HCT116 (cell line): Measurements from ENCODE around the gene ICOSLG. TPM values are rescaled to one million over a fixed set of nuclear protein-coding genes. Genes with fewer than 3 reads are reported as not detected.
"Not testable (repeated sequence)": the region's sequence is repeated elsewhere in the genome, so short reads cannot be mapped to it uniquely, and the experiment has no call there.

Source experiments
- ATAC-seq: fragments of 200-7000 bp; cut with Tn5 transposase; 2 replicates; pipeline ENCODE4 v1.9.1; 2020; ENCODE audit warnings: mild to moderate bottlenecking, moderate library complexity
- BruUV-seq: library from RNA; stranded (reverse); fragments of 400-500 nt; replicated peaks from 2 replicates; lab custom pipeline; 2021; lab: Mats Ljungman, UMichigan
- CTCF ChIA-PET: fragments of 300-600 bp; sonication (Branson Sonifier 250); formaldehyde crosslinking; loops from one replicate; lab custom pipeline; 2021; ENCODE audit warnings: antibody characterized with exemption; lab: Charles Lee
- POLR2A ChIA-PET: fragments of 300-600, 350-600 bp; sonication (Branson Sonifier 250); formaldehyde crosslinking; loops from one replicate; lab custom pipeline; 2021; ENCODE audit warnings: antibody characterized with exemption; lab: Charles Lee
- RAD21 ChIA-PET, 2 experiments: fragments of 300-600 bp; sonication (Branson Sonifier 250); formaldehyde crosslinking; loops; one replicate each; lab custom pipeline; 2023; ENCODE audit warnings: low total read pairs in 2 of 2; ENCODE audit not compliant: uncharacterized antibody in 2 of 2, unreplicated experiment in 2 of 2, low non-redundant PET in 1 of 2; lab: Charles Lee
- DNase-seq: peaks from one replicate; pipeline ENCODE4 v3.0.0-alpha.2; 2010; ENCODE audit warnings: low read depth, low spot score
- H2AFZ ChIP-seq: fragments of 200-600 bp; shearing (Covaris generic), sonication (generic); 2 replicates; pipeline ENCODE4 v1.6.1; 2017; ENCODE audit warnings: low read depth, mixed run types, mixed read lengths, antibody characterized with exemption, low read length; ENCODE audit not compliant: poor library complexity, severe bottlenecking
- H3K27ac ChIP-seq: 2 replicates; pipeline ENCODE4 v1.5.1; 2012; ENCODE audit warnings: low read depth, low read length
- H3K27me3 ChIP-seq: fragments of 200-600 bp; sonication (generic); 2 replicates; pipeline ENCODE4 v1.6.1; 2016; ENCODE audit warnings: mixed run types, low read length, mixed read lengths; ENCODE audit not compliant: insufficient read depth
- H3K36me3 ChIP-seq, 2 experiments: fragments of 200-500 bp in 1 of 2; fragments of 200-600 bp in 1 of 2; sonication (Bioruptor generic) in 1 of 2; sonication (generic) in 1 of 2; 2 replicates each; pipeline versions ENCODE4 v1.5.1 to v1.6.1; 2014 to 2016; ENCODE audit warnings: low read length in 2 of 2, inconsistent platforms in 1 of 2, mixed read lengths in 1 of 2, mixed run types in 1 of 2; ENCODE audit not compliant: insufficient read depth in 2 of 2, control insufficient read depth in 1 of 2
- H3K4me1 ChIP-seq, 2 experiments: fragments of 200-600 bp in 1 of 2; sonication (generic) in 1 of 2; 2 replicates each; pipeline versions ENCODE4 v1.5.1 to v1.6.1; 2012 to 2017; ENCODE audit warnings: low read length in 2 of 2, inconsistent platforms in 1 of 2, mild to moderate bottlenecking in 1 of 2, mixed read lengths in 1 of 2, mixed run types in 1 of 2, moderate library complexity in 1 of 2; ENCODE audit not compliant: insufficient read depth in 2 of 2, control insufficient read depth in 1 of 2
- H3K4me2 ChIP-seq: fragments of 200-600 bp; sonication (generic); 2 replicates; pipeline ENCODE4 v1.6.1; 2017; ENCODE audit warnings: mixed run types, low read length, mixed read lengths
- H3K4me3 ChIP-seq, 2 experiments: fragments of 200-600 bp in 1 of 2; sonication (generic) in 1 of 2; replicated peaks in 1 of 2; 2 replicates each; pipeline ENCODE4 v1.5.1; 2011 to 2016; ENCODE audit warnings: low read length in 2 of 2, control low read depth in 1 of 2, low read depth in 1 of 2, mild to moderate bottlenecking in 1 of 2, mixed read lengths in 1 of 2, mixed run types in 1 of 2
- H3K79me2 ChIP-seq: fragments of 200-600 bp; sonication (generic); 2 replicates; pipeline ENCODE4 v1.6.1; 2017; ENCODE audit warnings: mild to moderate bottlenecking, mixed run types, low read length, moderate library complexity, mixed read lengths; ENCODE audit not compliant: insufficient read depth
- H3K9ac ChIP-seq: fragments of 200-600 bp; sonication (generic); 2 replicates; pipeline ENCODE4 v1.6.1; 2016; ENCODE audit warnings: low read length, mixed read lengths
- H3K9me2 ChIP-seq: fragments of 200-600 bp; sonication (generic), shearing (Covaris generic); 2 replicates; pipeline ENCODE4 v1.6.1; 2017; ENCODE audit warnings: mixed run types, mild to moderate bottlenecking, moderate library complexity; ENCODE audit not compliant: insufficient read depth
- H3K9me3 ChIP-seq, 2 experiments: fragments of 200-500 bp in 1 of 2; fragments of 200-600 bp in 1 of 2; sonication (Bioruptor generic) in 1 of 2; sonication (generic) in 1 of 2; 2 replicates each; pipeline ENCODE4 v1.6.1; 2014 to 2017; ENCODE audit warnings: low read length in 2 of 2, mixed read lengths in 2 of 2, inconsistent platforms in 1 of 2, low read depth in 1 of 2, mild to moderate bottlenecking in 1 of 2, mixed run types in 1 of 2, moderate library complexity in 1 of 2; ENCODE audit not compliant: control insufficient read depth in 1 of 2, insufficient read depth in 1 of 2
- H4K20me1 ChIP-seq: fragments of 200-600 bp; sonication (generic), shearing (Covaris generic); 2 replicates; pipeline ENCODE4 v1.6.1; 2017; ENCODE audit warnings: mixed run types, mild to moderate bottlenecking, moderate library complexity; ENCODE audit not compliant: insufficient read depth
- intact Hi-C: fragments of 100-400 bp; cut with micrococcal nuclease; formaldehyde crosslinking; loops from 2 replicates; pipeline ENCODE4 v1.10.0; 2022
- total RNA-seq: library from RNA; stranded (reverse); gene quantifications from one replicate; pipeline ENCODE4 v1.2.1, GENCODE V29; 2021; ENCODE audit not compliant: unreplicated experiment

Gene ICOSLG
- total RNA-seq, 1 experiment from 2014 or later = 4.7 TPM

DNA sequence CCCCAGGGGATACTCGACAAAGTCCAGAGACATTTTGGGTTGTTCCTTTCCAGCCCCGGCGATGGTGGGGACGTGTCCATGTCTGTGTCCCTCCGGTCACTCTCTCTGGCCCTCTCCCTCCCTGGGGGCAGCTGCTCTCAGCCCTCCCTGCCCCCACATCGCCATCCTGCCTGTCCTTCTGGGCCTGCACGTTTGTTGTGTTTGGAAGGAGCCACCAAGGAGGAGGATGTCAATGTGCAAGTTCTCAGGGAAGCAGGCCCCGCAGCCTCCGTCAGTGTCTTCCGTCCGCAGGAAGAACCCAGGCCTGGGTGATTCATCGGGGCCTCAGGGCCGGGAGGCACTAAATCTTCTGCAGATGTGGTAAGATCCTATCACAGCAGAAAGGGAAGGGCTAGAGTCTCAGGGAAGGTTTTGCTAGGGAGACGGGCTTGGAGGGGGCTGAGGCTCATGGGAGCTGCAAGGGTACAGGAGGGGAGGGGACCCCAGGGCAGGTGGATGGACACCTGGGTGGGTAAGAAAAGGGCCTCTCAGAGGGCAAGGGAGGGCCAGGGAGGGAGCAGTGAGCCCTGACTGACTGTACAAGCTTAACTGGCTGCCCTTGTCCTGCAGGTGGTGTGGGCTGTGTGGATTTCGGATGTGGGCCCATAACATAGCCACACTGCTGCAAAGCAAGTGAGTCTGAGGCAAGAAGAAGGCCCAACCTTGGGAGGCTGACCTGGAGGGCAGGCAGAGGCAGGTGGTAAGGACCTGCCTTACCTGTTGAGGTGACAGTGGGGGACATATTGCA, 32.7 kb downstream of the ICOSLG start:
- not testable (repeated sequence) for DNase-seq, BruUV-seq

GRCh38 chr21:44206698-44207676, 33.8 kb downstream of the ICOSLG start:
- H3K4me1 ChIP-seq, ATAC-seq, H3K9me3 ChIP-seq, POLR2A ChIA-PET, H3K36me3 ChIP-seq, H4K20me1 ChIP-seq, H3K9me2 ChIP-seq, H3K79me2 ChIP-seq, intact Hi-C loops, BruUV-seq, CTCF ChIA-PET, H3K9ac ChIP-seq, H3K27ac ChIP-seq, H2AFZ ChIP-seq, DNase-seq, H3K4me3 ChIP-seq, RAD21 ChIA-PET, H3K27me3 ChIP-seq, H3K4me2 ChIP-seq: not testable (repeated sequence)

More for the DNA sequence above, 32.7 kb downstream of the ICOSLG start:
- intact Hi-C loops, H3K9ac ChIP-seq, H3K27ac ChIP-seq, H3K4me1 ChIP-seq, H3K9me3 ChIP-seq, H4K20me1 ChIP-seq, RAD21 ChIA-PET, CTCF ChIA-PET, H3K79me2 ChIP-seq, H3K36me3 ChIP-seq, ATAC-seq, H3K9me2 ChIP-seq, POLR2A ChIA-PET, H3K4me2 ChIP-seq, H3K4me3 ChIP-seq, H3K27me3 ChIP-seq, H2AFZ ChIP-seq: not testable (repeated sequence)

GRCh38 chr21:44206187-44206586, 34.6 kb downstream of the ICOSLG start:
- H4K20me1 ChIP-seq, H3K9me2 ChIP-seq, CTCF ChIA-PET, RAD21 ChIA-PET, H3K36me3 ChIP-seq, H3K9me3 ChIP-seq, H3K4me2 ChIP-seq, DNase-seq, H3K4me3 ChIP-seq, ATAC-seq, H3K4me1 ChIP-seq, BruUV-seq, H3K9ac ChIP-seq, H3K27me3 ChIP-seq, POLR2A ChIA-PET, H3K79me2 ChIP-seq, H3K27ac ChIP-seq, intact Hi-C loops, H2AFZ ChIP-seq: not testable (repeated sequence)

DNA sequence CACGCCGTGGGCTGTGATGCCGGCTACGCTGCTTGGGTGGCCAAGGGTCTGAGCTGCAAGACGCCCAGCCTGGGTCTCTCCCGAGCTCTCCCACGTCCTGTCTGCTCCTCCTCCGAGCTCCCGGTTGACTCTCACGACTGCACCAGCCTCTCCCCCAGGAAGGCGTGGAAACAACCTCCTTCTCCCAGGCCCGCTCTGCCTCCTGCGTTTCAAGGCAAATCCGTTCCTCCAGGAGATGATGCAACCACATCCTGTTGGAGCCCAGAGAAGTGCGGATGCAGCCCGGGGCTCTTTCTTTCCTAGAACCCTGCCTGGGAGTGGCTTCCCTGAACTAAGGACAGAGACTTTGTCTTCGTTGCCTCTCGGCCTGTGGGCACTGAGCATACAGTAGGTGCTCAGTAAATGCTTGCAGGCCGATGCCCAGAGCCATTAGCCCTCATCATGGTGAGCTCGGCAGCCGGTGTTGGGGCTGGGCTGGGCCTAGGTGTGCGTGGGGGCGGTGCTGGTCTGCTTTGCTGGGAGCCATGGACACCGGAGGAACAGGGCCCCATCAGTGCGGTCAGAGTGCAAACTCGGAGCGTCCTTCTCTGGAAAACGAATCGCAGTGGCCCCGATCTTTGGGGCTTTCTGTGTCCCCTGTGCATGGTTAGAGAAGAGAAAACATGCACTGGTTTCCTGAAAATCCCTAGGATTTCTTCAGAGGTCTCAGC, 38.0 kb downstream of the ICOSLG start:
- H3K4me1 ChIP-seq, H3K9me2 ChIP-seq, H3K79me2 ChIP-seq, BruUV-seq, H3K27me3 ChIP-seq, ATAC-seq, H3K9me3 ChIP-seq, H3K4me2 ChIP-seq, H3K27ac ChIP-seq, intact Hi-C loops, POLR2A ChIA-PET, DNase-seq, H3K36me3 ChIP-seq, CTCF ChIA-PET, H3K9ac ChIP-seq, H2AFZ ChIP-seq, RAD21 ChIA-PET, H3K4me3 ChIP-seq, H4K20me1 ChIP-seq: not testable (repeated sequence)
